H1 (cell line): Measurements from ENCODE around the gene TRMT10C. TPM values are rescaled to one million over a fixed set of nuclear protein-coding genes. Genes with fewer than 3 reads are reported as not detected.

Experiments used
- CTCF ChIA-PET: fragments of 300-600 bp; sonication (Branson Sonifier 250); formaldehyde crosslinking; loops from one replicate; lab custom pipeline; 2021; ENCODE audit not compliant: partially characterized antibody; lab: Charles Lee
- POLR2A ChIA-PET: fragments of 300-600 bp; sonication (Branson Sonifier 250); formaldehyde crosslinking; loops from one replicate; lab custom pipeline; 2021; ENCODE audit warnings: inconsistent platforms; ENCODE audit not compliant: partially characterized antibody; lab: Charles Lee
- DNase-seq, 2 experiments: peaks; one replicate each; pipeline versions ENCODE4 v3.0.0 to v3.0.0-alpha.2; 2010 to 2022; ENCODE audit warnings: low spot score in 2 of 2, low read depth in 1 of 2, mixed read lengths in 1 of 2
- FAIRE-seq: peaks from 2 replicates; lab custom pipeline; 2011; peaks lifted over from hg19 to GRCh38; lab: Jason Lieb, UNC
- H2AFZ ChIP-seq: 2 replicates; pipeline ENCODE4 v1.8.1; 2012; ENCODE audit warnings: low read length, inconsistent platforms
- H2AK5ac ChIP-seq: 2 replicates; pipeline ENCODE4 v1.6.1; 2013; ENCODE audit warnings: low read depth, low read length
- H2BK120ac ChIP-seq: replicated peaks from 2 replicates; pipeline ENCODE3; 2013; ENCODE audit warnings: low read depth, low read length, inconsistent platforms
- H2BK12ac ChIP-seq: 2 replicates; pipeline ENCODE4 v1.6.1; 2013; ENCODE audit warnings: low read depth, low read length
- H2BK15ac ChIP-seq: 2 replicates; pipeline ENCODE4 v1.6.1; 2013; ENCODE audit warnings: low read length
- H2BK20ac ChIP-seq: 2 replicates; pipeline ENCODE4 v1.6.1; 2013; ENCODE audit warnings: low read length
- H2BK5ac ChIP-seq: 2 replicates; pipeline ENCODE4 v1.6.1; 2013; ENCODE audit warnings: low read depth, low read length
- H3K14ac ChIP-seq: 2 replicates; pipeline ENCODE4 v1.6.1; 2013; ENCODE audit warnings: inconsistent platforms; ENCODE audit not compliant: insufficient read length
- H3K18ac ChIP-seq: 2 replicates; pipeline ENCODE4 v1.6.1; 2013; ENCODE audit warnings: low read length; ENCODE audit errors: extremely low read depth
- H3K23ac ChIP-seq: 2 replicates; pipeline ENCODE4 v1.6.1; 2013; ENCODE audit warnings: inconsistent platforms; ENCODE audit not compliant: insufficient read length
- H3K23me2 ChIP-seq: 2 replicates; pipeline ENCODE4 v1.6.1; 2013; ENCODE audit warnings: low read depth, low read length
- H3K27ac ChIP-seq: 2 replicates; pipeline ENCODE4 v1.6.1; 2011; ENCODE audit warnings: low read depth, low read length, inconsistent platforms
- H3K27me3 ChIP-seq, 4 experiments: replicated peaks in 1 of 4; 1 replicate in 1 of 4; 2 replicates in 3 of 4; pipeline versions ENCODE4 v1.6.1 to v1.8.1; 2011 to 2013; ENCODE audit warnings: low read length in 3 of 4, mild to moderate bottlenecking in 3 of 4, inconsistent platforms in 2 of 4, mixed read lengths in 2 of 4, moderate library complexity in 1 of 4; ENCODE audit not compliant: control insufficient read depth in 3 of 4, insufficient read depth in 3 of 4; ENCODE audit errors: extremely low read depth in 1 of 4
- H3K36me3 ChIP-seq, 4 experiments: 2 replicates each; pipeline versions ENCODE4 v1.6.1 to v1.8.1; 2011 to 2013; ENCODE audit warnings: mild to moderate bottlenecking in 4 of 4, low read length in 3 of 4, moderate library complexity in 2 of 4, control low read depth in 1 of 4, inconsistent platforms in 1 of 4; ENCODE audit not compliant: insufficient read depth in 4 of 4, control insufficient read depth in 2 of 4
- H3K4ac ChIP-seq: replicated peaks from 2 replicates; pipeline ENCODE3; 2013; ENCODE audit warnings: low read length, low read depth, mixed read lengths, inconsistent platforms; ENCODE audit not compliant: insufficient read length
- H3K4me1 ChIP-seq, 4 experiments: replicated peaks in 1 of 4; 1 replicate in 1 of 4; 2 replicates in 3 of 4; pipeline versions ENCODE4 v1.6.1 to v1.8.1; 2011 to 2013; ENCODE audit warnings: low read length in 3 of 4, inconsistent platforms in 2 of 4, mixed read lengths in 1 of 4; ENCODE audit not compliant: insufficient read depth in 4 of 4, control insufficient read depth in 3 of 4
- H3K4me2 ChIP-seq, 2 experiments: 2 replicates each; pipeline versions ENCODE4 v1.6.1 to v1.8.1; 2011 to 2013; ENCODE audit warnings: low read depth in 2 of 2, low read length in 2 of 2, control low read depth in 1 of 2, inconsistent platforms in 1 of 2, mild to moderate bottlenecking in 1 of 2; ENCODE audit not compliant: insufficient read depth in 1 of 2
- H3K4me3 ChIP-seq, 4 experiments: fragments of 200-600, 300-600 bp in 1 of 4; sonication (generic), shearing (Covaris generic), sonication (Bioruptor Twin) in 1 of 4; 2 replicates each; pipeline versions ENCODE4 v1.5.1 to v1.8.1; 2011 to 2016; ENCODE audit warnings: low read length in 4 of 4, low read depth in 3 of 4, control low read depth in 2 of 4, inconsistent platforms in 2 of 4, mild to moderate bottlenecking in 2 of 4, mixed read lengths in 1 of 4, moderate library complexity in 1 of 4; ENCODE audit not compliant: insufficient read depth in 2 of 4; ENCODE audit errors: extremely low read depth in 1 of 4
- H3K56ac ChIP-seq: replicated peaks from 2 replicates; pipeline ENCODE3; 2013; ENCODE audit warnings: low read depth, mild to moderate bottlenecking, mixed read lengths, low read length, inconsistent platforms; ENCODE audit not compliant: insufficient read length
- H3K79me1 ChIP-seq: 2 replicates; pipeline ENCODE4 v1.6.1; 2013; ENCODE audit warnings: low read depth, low read length, control low read depth
- H3K79me2 ChIP-seq, 2 experiments: 2 replicates each; pipeline versions ENCODE4 v1.6.1 to v1.8.1; 2012 to 2013; ENCODE audit warnings: low read length in 2 of 2, mild to moderate bottlenecking in 2 of 2, inconsistent platforms in 1 of 2; ENCODE audit not compliant: insufficient read depth in 2 of 2, control insufficient read depth in 1 of 2
- H3K9ac ChIP-seq, 4 experiments: replicated peaks in 1 of 4; 1 replicate in 1 of 4; 2 replicates in 3 of 4; pipeline versions ENCODE4 v1.6.1 to v1.8.1; 2011 to 2013; ENCODE audit warnings: low read depth in 3 of 4, low read length in 3 of 4, control low read depth in 2 of 4, mild to moderate bottlenecking in 2 of 4, moderate library complexity in 2 of 4, inconsistent platforms in 1 of 4; ENCODE audit errors: extremely low read depth in 1 of 4
- H3K9me3 ChIP-seq, 2 experiments: 2 replicates each; pipeline versions ENCODE4 v1.6.1 to v1.8.1; 2012 to 2013; ENCODE audit warnings: mild to moderate bottlenecking in 2 of 2, moderate library complexity in 2 of 2, control low read depth in 1 of 2, inconsistent platforms in 1 of 2, low read depth in 1 of 2, low read length in 1 of 2, mixed read lengths in 1 of 2; ENCODE audit not compliant: insufficient read depth in 2 of 2
- H4K20me1 ChIP-seq, 2 experiments: replicated peaks in 1 of 2; 2 replicates each; pipeline versions ENCODE3 to v1.8.1; 2011 to 2013; ENCODE audit warnings: inconsistent platforms in 2 of 2, low read length in 2 of 2, mild to moderate bottlenecking in 1 of 2; ENCODE audit not compliant: insufficient read depth in 2 of 2, control insufficient read depth in 1 of 2
- H4K5ac ChIP-seq: 2 replicates; pipeline ENCODE4 v1.6.1; 2013; ENCODE audit warnings: low read length, low read depth, mixed read lengths, inconsistent platforms; ENCODE audit not compliant: insufficient read length
- H4K8ac ChIP-seq: 2 replicates; pipeline ENCODE4 v1.8.0; 2013; ENCODE audit warnings: mild to moderate bottlenecking, moderate library complexity, low read length, inconsistent platforms; ENCODE audit not compliant: insufficient read depth; ENCODE audit errors: extremely low read depth
- H4K91ac ChIP-seq: replicated peaks from 2 replicates; pipeline ENCODE3; 2013; ENCODE audit warnings: low read length, mixed read lengths, inconsistent platforms; ENCODE audit not compliant: insufficient read length
- ATF2 ChIP-seq: IDR thresholded peaks from 2 replicates; pipeline ENCODE4 v1.6.1; 2012; ENCODE audit warnings: low read length, inconsistent platforms
- BCL11A ChIP-seq, 2 experiments: IDR thresholded peaks; one replicate each; pipeline ENCODE4 v1.6.1; 2011; ENCODE audit warnings: low read depth in 2 of 2, low read length in 2 of 2, mild to moderate bottlenecking in 2 of 2
- CHD1 ChIP-seq: IDR thresholded peaks from 2 replicates; pipeline ENCODE4 v1.6.1; 2012; ENCODE audit warnings: low read depth, low read length, improper control_type of control experiment
- KDM1A ChIP-seq: fragments of 200-600, 300-600 bp; sonication (generic); IDR thresholded peaks from 2 replicates; pipeline ENCODE4 v1.7.1; 2016; ENCODE audit warnings: mild to moderate bottlenecking, low read length, borderline replicate concordance
- KDM5A ChIP-seq: fragments of 200-600 bp; IDR thresholded peaks from 2 replicates; pipeline ENCODE4 v1.7.1; 2012; ENCODE audit warnings: mild to moderate bottlenecking, low read length, inconsistent platforms, mixed read lengths
- MAFK ChIP-seq: IDR thresholded peaks from 2 replicates; pipeline ENCODE4 v1.6.1; 2012; ENCODE audit warnings: low read depth, mild to moderate bottlenecking, improper control_type of control experiment, low read length
- MAX ChIP-seq: IDR thresholded peaks from 2 replicates; pipeline ENCODE4 v1.6.1; 2012; ENCODE audit warnings: inconsistent platforms
- NANOG ChIP-seq: IDR thresholded peaks from 2 replicates; pipeline ENCODE4 v1.6.1; 2011; ENCODE audit warnings: low read length, low read depth, mild to moderate bottlenecking, inconsistent platforms; ENCODE audit not compliant: insufficient read depth, poor library complexity, severe bottlenecking
- NRF1 ChIP-seq: IDR thresholded peaks from 2 replicates; pipeline ENCODE4 v1.6.1; 2011; ENCODE audit warnings: mild to moderate bottlenecking, low read depth, low read length, improper control_type of control experiment
- POLR2AphosphoS5 ChIP-seq: IDR thresholded peaks from 2 replicates; pipeline ENCODE4 v1.6.1; 2011; ENCODE audit warnings: low read depth, low read length
- RBBP5 ChIP-seq: IDR thresholded peaks from 2 replicates; pipeline ENCODE4 v1.7.1; 2012; ENCODE audit warnings: low read depth, mild to moderate bottlenecking, inconsistent platforms, low read length, moderate library complexity, borderline replicate concordance
- SRF ChIP-seq: IDR thresholded peaks from 2 replicates; pipeline ENCODE4 v1.6.1; 2011; ENCODE audit warnings: mild to moderate bottlenecking, low read depth, low read length, moderate library complexity
- WGBS, 2 experiments: shearing (Covaris generic) in 1 of 2; methylation state at CpG; one replicate each; pipeline versions ENCODE4 v1.1.6 to v1.1.7; 2013 to 2015; ENCODE audit warnings: low lambda C conversion rate in 2 of 2, mixed read lengths in 2 of 2, inconsistent platforms in 1 of 2, low coverage in 1 of 2, missing lambda C conversion rate in 1 of 2; ENCODE audit not compliant: insufficient replicate concordance in 2 of 2, insufficient coverage in 1 of 2, insufficient read length in 1 of 2; ENCODE audit errors: extremely low coverage in 1 of 2, missing lambda C conversion rate in 1 of 2; 5-methylcytosine and 5-hydroxymethylcytosine counted together
- polyA plus RNA-seq, 7 experiments: library from polyadenylated mRNA; depleted of rRNA in 3 of 7; stranded (reverse) in 5 of 7; unstranded in 2 of 7; fragments of >200 nt in 5 of 7; fragments of 200-250 nt in 2 of 7; gene quantifications; 1 replicate in 5 of 7; 2 replicates in 1 of 7; 4 replicates in 1 of 7; pipeline versions ENCODE4 v1.2.1 to v1.2.3, GENCODE V29; 2011 to 2013; ENCODE audit warnings: missing spikeins in 2 of 7, mixed read lengths in 2 of 7
- total RNA-seq: library from RNA; stranded (reverse); fragmentation: NEBNext Ultra II Directional; extraction: Animal tissue kit (Norgen Biotek cat#: 25700); gene quantifications from 2 replicates; pipeline ENCODE4 v1.2.1, GENCODE V29; 2021

The TRMT10C gene
- total and polyA plus RNA-seq, 2 of the 8 experiments (the other 6 are each of a cell fraction or from before 2014, with no cell fraction given), result 27.4 to 55.9 TPM

- Histone ChIP-seq H4K5ac (no peak overlapping the region), H3K4me2 (no peak overlapping the region), H3K27ac (no peak overlapping the region), H3K4me1 (peaks cover 0 to 3% (median 0%) of the 10 kb centered on the region in 4 experiments; a peak in 3 of 7 replicates), H4K20me1 (no peaks in the 10 kb centered on the region), H2BK5ac (no peak overlapping the region), H3K36me3 (no peaks in the 10 kb centered on the region), H3K56ac (no peak overlapping the region), H3K18ac (no peak overlapping the region), H2BK120ac (no peak overlapping the region), H2BK12ac (no peak overlapping the region), H3K14ac (no peak overlapping the region), H3K9ac (no peak overlapping the region), H2BK15ac (peak overlapping the region; percentile 83; the same call in 1 of the 2 replicates), H3K4ac (no peak overlapping the region), H4K8ac (no peak overlapping the region), H3K27me3 (no peaks in the 10 kb centered on the region), H3K9me3 (no peaks in the 10 kb centered on the region), H3K23ac (no peak overlapping the region), H3K79me2 (no peaks in the 10 kb centered on the region), H3K4me3 (no peak overlapping the region), H3K79me1 (no peaks in the 10 kb centered on the region), H4K91ac (no peak overlapping the region), H2AFZ (peak overlapping the region; percentile 80), H2BK20ac (no peak overlapping the region; the same call in 1 of the 2 replicates), H3K23me2 (no peaks in the 10 kb centered on the region), H2AK5ac (no peak overlapping the region)
- DNase-seq, result no peak
- ChIA-PET POLR2A (interaction anchor here (1.0 to 2.4 kb wide), 3 partner anchors 12 to 159 kb away, joined by 4 to 8 read pairs (median 5); partner anchors contain the start of genes PCNP and ZBTB11), CTCF (interaction anchor here (0.9 to 1.3 kb wide), 4 partner anchors 10 to 175 kb away, joined by 3 to 4 read pairs (median 3); partner anchors contain the start of gene PCNP)
- no peak for FAIRE-seq
- 88% methylated on average over 3 of the region's 3 CpGs; no CpG with 5 or more reads in 1 of the 2 experiments for WGBS, 2 experiments
- TF ChIP-seq RBBP5 (no peak), CHD1 (no peak), NANOG (no peak), SRF (no peak), ATF2 (no peak), BCL11A (IDR thresholded peaks at IDR 0.05; ENCODE audit: low read depth in 2 of 2, low read length in 2 of 2) (no peak), MAX (no peak), KDM1A (no peak), POLR2AphosphoS5 (no peak), MAFK (no peak), KDM5A (no peak), NRF1 (no peak)
These were observed 43.2 kb upstream of the TRMT10C start for GRCh38 chr3:101518421-101518871.
